ENCODE results near the gene ACP6.

DNA sequence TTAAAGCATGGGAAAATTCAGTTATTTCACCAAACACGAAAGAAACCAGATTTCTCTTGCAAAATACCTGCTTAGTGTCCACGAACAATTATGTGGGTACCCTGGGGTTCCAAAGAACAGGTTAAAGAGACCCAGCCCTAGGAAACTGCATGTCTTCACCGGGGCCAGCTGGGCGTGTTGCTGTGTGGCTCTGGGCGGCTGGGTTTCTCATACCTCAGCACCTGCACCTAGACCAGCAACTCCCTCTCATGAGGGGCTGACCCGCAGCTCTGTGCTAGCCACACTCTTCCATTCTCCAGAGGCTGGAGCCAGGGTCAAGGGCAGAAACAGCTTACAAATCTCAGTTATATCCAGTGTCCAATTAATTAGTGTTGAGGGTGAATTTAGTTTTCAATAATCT lies 40.3 kb downstream of the ACP6 start:
- no peak for TF ChIP-seq EZH2phosphoT487 (IDR thresholded peaks at IDR 0.05)
- TF ChIP-seq, protein P1, sequence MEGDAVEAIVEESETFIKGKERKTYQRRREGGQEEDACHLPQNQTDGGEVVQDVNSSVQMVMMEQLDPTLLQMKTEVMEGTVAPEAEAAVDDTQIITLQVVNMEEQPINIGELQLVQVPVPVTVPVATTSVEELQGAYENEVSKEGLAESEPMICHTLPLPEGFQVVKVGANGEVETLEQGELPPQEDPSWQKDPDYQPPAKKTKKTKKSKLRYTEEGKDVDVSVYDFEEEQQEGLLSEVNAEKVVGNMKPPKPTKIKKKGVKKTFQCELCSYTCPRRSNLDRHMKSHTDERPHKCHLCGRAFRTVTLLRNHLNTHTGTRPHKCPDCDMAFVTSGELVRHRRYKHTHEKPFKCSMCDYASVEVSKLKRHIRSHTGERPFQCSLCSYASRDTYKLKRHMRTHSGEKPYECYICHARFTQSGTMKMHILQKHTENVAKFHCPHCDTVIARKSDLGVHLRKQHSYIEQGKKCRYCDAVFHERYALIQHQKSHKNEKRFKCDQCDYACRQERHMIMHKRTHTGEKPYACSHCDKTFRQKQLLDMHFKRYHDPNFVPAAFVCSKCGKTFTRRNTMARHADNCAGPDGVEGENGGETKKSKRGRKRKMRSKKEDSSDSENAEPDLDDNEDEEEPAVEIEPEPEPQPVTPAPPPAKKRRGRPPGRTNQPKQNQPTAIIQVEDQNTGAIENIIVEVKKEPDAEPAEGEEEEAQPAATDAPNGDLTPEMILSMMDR (IDR thresholded peaks at IDR 0.05), result no peak
